Activated CD4-positive, alpha-beta T cell treated with anti-CD3 and anti-CD28 coated beads for 1 hour (primary cell): ENCODE results near the gene SENP6.

Experiments
- DNase-seq: peaks from one replicate; pipeline ENCODE4 v3.0.0-alpha.2; 2020

SENP6 gene

GRCh38 chr6:75751443-75751842 lies 149.8 kb downstream of the SENP6 start:
- DNase-seq = no peak

- no peak for DNase-seq
Measured at GRCh38 chr6:75752365-75752764, 150.7 kb downstream of the SENP6 start.

GRCh38 chr6:75755704-75756103 lies 154.0 kb downstream of the SENP6 start:
- no peak for DNase-seq

DNA sequence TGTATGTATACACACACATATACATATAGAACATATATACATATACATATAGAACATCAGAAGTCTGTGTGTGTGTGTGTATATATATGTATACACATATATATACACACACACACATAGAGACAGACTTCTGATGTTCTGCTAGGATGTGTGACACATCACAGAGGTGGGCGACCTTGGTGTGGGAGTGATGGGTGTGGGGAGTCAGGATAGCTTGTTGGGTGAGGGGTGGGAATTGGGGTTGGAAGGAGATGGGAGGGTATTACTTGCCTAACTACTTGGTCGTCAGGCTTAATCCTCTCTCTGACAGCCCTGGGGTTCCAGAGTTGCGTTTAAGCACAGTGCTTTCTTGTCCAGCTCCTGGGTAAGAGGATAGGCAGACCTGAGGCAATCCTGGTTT lies 155.6 kb downstream of the SENP6 start:
- DNase-seq = no peak

DNA sequence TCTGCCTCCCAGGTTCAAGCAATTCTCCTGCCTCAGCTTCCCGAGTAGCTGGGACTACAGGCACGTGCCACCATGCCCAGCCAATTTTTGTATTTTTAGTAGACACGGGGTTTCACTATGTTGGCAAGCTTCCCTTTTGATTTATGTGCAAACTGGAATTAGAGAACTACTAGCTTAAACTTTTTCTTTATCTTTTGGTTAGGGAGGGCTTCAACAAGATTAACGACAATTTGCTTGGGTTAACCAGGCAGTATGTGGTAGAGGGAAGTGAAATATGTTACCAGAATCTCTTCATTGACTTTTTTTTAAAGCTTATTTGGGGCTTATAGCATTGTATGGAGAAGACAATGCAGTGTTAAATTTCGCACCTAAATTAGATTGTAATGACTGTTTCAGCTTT lies 156.4 kb downstream of the SENP6 start:
- no peak for DNase-seq

- DNase-seq = no peak
Measured at GRCh38 chr6:75759207-75759606, 157.5 kb downstream of the SENP6 start.

- no peak for DNase-seq
Measured at GRCh38 chr6:75760320-75760719, 158.6 kb downstream of the SENP6 start.

DNA sequence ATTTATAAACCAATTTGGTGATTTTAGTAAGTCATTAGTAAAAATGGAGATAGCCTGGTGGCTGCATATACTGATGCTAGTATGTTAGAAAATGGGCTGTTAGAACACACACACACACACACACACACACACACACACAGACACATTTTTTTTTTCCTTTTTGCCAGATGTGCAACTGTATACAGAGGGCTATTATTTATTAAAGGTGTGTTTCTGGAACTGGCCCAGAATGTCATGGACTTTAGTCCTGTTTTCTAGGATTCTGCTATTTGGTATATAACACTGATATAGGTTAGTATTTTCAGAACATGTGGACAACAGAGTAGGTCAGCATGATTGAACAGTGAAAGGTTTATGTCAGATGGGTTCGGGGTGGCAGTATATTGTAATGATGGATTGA lies 159.8 kb downstream of the SENP6 start:
- no peak for DNase-seq

DNA sequence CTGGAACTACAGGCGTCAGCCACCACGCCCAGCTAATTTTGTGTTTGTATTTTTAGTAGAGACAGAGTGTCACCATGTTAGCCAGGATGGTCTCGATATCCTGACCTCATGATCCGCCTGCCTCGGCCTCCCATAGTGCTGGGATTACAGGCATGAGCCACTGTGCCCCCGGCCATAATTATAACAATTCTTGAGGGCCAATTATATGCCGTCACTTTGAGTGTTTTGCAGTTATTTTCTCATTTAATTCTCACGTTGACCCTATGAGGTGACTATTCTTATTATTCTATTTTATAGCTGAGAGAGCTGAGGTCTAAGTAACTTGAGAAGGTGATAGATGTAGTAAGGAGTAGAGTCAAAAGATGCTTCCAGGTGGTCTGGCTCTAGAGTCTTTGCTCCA lies 160.4 kb downstream of the SENP6 start:
- no peak for DNase-seq

DNA sequence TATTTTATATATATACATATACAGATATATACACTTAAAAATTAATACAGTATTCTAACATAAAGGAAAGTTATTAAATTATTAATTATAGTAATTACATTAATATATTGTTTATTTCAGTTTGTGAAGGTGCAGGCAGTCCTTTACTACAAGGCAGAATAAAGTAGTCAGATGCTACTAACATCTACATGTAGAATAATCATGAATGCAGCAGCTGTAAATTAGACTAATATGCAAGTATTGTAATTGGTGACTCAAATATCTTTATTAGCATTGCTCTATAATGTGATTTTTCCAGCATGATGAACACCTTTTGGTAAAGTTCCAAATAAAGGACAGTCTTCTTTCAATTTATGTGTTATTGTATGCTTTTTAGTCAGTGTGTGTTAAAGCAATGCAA lies 164.7 kb downstream of the SENP6 start:
- no peak for DNase-seq
